Stimulated activated memory B cell treated with anti-CD40 and anti-IgM and Interleukin-4, amounts not matched to agents 10 μg/mL and 1 μg/mL and 100 μg/mL, for 72 hours (primary cell): ENCODE results near the gene BLTP1.
"Not testable (repeated sequence)": the region's sequence is repeated elsewhere in the genome, so short reads cannot be mapped to it uniquely, and the experiment has no call there.

ENCODE experiments used
- ATAC-seq: fragments of 150-1000 bp; cut with Tn5 transposase; 2 replicates; pipeline ENCODE4 v1.10.0; 2021
- H3K27ac Mint-ChIP-seq: one replicate; pipeline ENCODE4 v1.8.0; 2022; ENCODE audit warnings: mild to moderate bottlenecking, mixed read lengths
- H3K27me3 Mint-ChIP-seq: one replicate; pipeline ENCODE4 v1.8.0; 2022; ENCODE audit warnings: mixed read lengths
- H3K36me3 Mint-ChIP-seq: one replicate; pipeline ENCODE4 v1.8.0; 2022; ENCODE audit warnings: mixed read lengths
- H3K4me1 Mint-ChIP-seq: one replicate; pipeline ENCODE4 v1.8.0; 2022; ENCODE audit warnings: mixed read lengths
- H3K4me3 Mint-ChIP-seq: one replicate; pipeline ENCODE4 v1.8.0; 2022; ENCODE audit warnings: mild to moderate bottlenecking, moderate library complexity, mixed read lengths
- H3K9me3 Mint-ChIP-seq: one replicate; pipeline ENCODE4 v1.8.0; 2022; ENCODE audit warnings: mixed read lengths

BLTP1 gene

GRCh38 chr4:122151982-122152710 lies at the start of gene BLTP1:
Gene BLTP1 (plus strand): TSS chr4:122152331. CDS start chr4:122170648, 18,317 bp downstream.
- Mint-ChIP-seq H3K36me3 (peaks cover 19% of the 10 kb centered on the region), H3K4me1 (peaks cover 62% of the 10 kb centered on the region), H3K4me3 (peak within 1 kb of the TSS; percentile 100), H3K27ac (peak within 1 kb of the TSS; percentile 96), H3K27me3 (no peaks in the 10 kb centered on the region), H3K9me3 (no peaks in the 10 kb centered on the region)
- peak; percentile 99 for ATAC-seq

- ATAC-seq, result no peak
- Mint-ChIP-seq H3K27me3 (peaks cover 28% of the 10 kb centered on the region), H3K4me3 (no peak overlapping the region), H3K36me3 (no peaks in the 10 kb centered on the region), H3K4me1 (peaks cover 9% of the 10 kb centered on the region), H3K9me3 (no peaks in the 10 kb centered on the region), H3K27ac (no peak overlapping the region)
Observed at GRCh38 chr4:122104184-122104583, 47.9 kb upstream of the BLTP1 start.

GRCh38 chr4:122107680-122108079 lies 44.5 kb upstream of the BLTP1 start:
- Mint-ChIP-seq H3K27ac (no peak overlapping the region), H3K27me3 (peaks cover 39% of the 10 kb centered on the region), H3K9me3 (no peaks in the 10 kb centered on the region), H3K36me3 (no peaks in the 10 kb centered on the region), H3K4me3 (no peak overlapping the region), H3K4me1 (peaks cover 9% of the 10 kb centered on the region)
- ATAC-seq, result no peak

- peaks cover 25% of the 10 kb centered on the region for H3K27me3 Mint-ChIP-seq
Observed at GRCh38 chr4:122110304-122110703, 41.8 kb upstream of the BLTP1 start.

GRCh38 chr4:122117743-122118142 lies 34.4 kb upstream of the BLTP1 start:
- H3K36me3 Mint-ChIP-seq, result no peaks in the 10 kb centered on the region
- peak; percentile 31 for ATAC-seq
- peaks cover 3% of the 10 kb centered on the region for H3K9me3 Mint-ChIP-seq
- H3K4me3 Mint-ChIP-seq, result no peak overlapping the region
- H3K27ac Mint-ChIP-seq, result no peak overlapping the region
- H3K4me1 Mint-ChIP-seq, result no peaks in the 10 kb centered on the region
- no peaks in the 10 kb centered on the region for H3K27me3 Mint-ChIP-seq

More at GRCh38 chr4:122110304-122110703, 41.8 kb upstream of the BLTP1 start:
- H3K4me1 Mint-ChIP-seq, H3K9me3 Mint-ChIP-seq, H3K36me3 Mint-ChIP-seq, H3K4me3 Mint-ChIP-seq, H3K27ac Mint-ChIP-seq, ATAC-seq: not testable (repeated sequence)

- no peaks in the 10 kb centered on the region for H3K27me3 Mint-ChIP-seq
- H3K4me3 Mint-ChIP-seq, result no peak overlapping the region
- peaks cover 3% of the 10 kb centered on the region for H3K9me3 Mint-ChIP-seq
- peak; percentile 24 for ATAC-seq
- H3K4me1 Mint-ChIP-seq, result no peaks in the 10 kb centered on the region
- no peaks in the 10 kb centered on the region for H3K36me3 Mint-ChIP-seq
- H3K27ac Mint-ChIP-seq, result no peak overlapping the region
Observed at GRCh38 chr4:122118243-122118642, 33.9 kb upstream of the BLTP1 start.

GRCh38 chr4:122119739-122120138 lies 32.4 kb upstream of the BLTP1 start:
- Mint-ChIP-seq H3K9me3 (peaks cover 3% of the 10 kb centered on the region), H3K36me3 (no peaks in the 10 kb centered on the region), H3K27me3 (no peaks in the 10 kb centered on the region), H3K4me3 (no peak overlapping the region), H3K4me1 (no peaks in the 10 kb centered on the region), H3K27ac (no peak overlapping the region)
- ATAC-seq, result no peak

DNA sequence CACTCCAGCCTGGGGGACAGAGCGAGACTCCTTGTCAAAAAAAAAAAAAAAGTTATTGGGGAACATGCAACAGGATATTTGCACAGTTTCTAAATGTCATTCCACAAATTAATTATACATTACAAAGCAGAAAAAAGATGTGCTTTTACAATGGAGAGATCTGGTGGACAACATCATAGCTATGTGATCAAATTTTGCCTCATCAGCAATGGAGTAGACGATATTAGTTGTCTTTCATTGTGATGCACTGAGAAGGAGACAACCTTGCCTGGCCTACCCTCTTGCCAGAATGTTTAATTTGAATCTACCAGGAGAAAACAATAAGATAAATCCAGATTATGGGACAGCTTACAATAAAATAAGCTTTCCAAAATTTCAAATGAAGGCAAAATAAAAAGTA lies 30.5 kb upstream of the BLTP1 start:
- Mint-ChIP-seq H3K4me1 (no peaks in the 10 kb centered on the region), H3K9me3 (peaks cover 3% of the 10 kb centered on the region), H3K4me3 (no peak overlapping the region), H3K27me3 (no peaks in the 10 kb centered on the region), H3K36me3 (no peaks in the 10 kb centered on the region), H3K27ac (no peak overlapping the region)
- ATAC-seq, result no peak

- Mint-ChIP-seq H3K4me1 (no peaks in the 10 kb centered on the region), H3K36me3 (no peaks in the 10 kb centered on the region), H3K4me3 (no peak overlapping the region), H3K9me3 (peaks cover 3% of the 10 kb centered on the region), H3K27me3 (no peaks in the 10 kb centered on the region), H3K27ac (no peak overlapping the region)
- ATAC-seq, result no peak
Observed at GRCh38 chr4:122122083-122122482, 30.0 kb upstream of the BLTP1 start.

DNA sequence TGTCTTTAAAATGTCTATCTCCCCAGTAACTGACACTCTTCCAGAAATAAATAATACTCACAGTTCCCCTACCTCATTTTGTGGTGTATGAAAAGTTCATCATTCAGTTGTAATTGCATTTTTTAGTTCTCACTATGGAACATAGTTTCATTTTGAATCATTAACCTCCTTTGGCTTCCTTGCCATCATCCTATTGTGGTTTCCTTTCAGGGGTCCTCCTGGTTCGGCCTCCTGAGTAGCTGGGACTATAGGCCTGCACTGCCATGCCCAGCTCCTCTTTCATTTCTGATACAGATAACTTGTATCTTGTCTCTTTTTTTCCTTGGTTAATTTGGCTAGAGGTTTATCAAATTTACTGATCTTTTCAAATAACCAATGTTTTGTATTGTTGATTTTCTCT lies 23.1 kb upstream of the BLTP1 start:
- no peak overlapping the region for H3K27ac Mint-ChIP-seq
- ATAC-seq, result no peak
- H3K4me3 Mint-ChIP-seq, result no peak overlapping the region
- H3K36me3 Mint-ChIP-seq, result no peaks in the 10 kb centered on the region
- H3K27me3 Mint-ChIP-seq, result no peaks in the 10 kb centered on the region
- peaks cover 3% of the 10 kb centered on the region for H3K9me3 Mint-ChIP-seq
- no peaks in the 10 kb centered on the region for H3K4me1 Mint-ChIP-seq

DNA sequence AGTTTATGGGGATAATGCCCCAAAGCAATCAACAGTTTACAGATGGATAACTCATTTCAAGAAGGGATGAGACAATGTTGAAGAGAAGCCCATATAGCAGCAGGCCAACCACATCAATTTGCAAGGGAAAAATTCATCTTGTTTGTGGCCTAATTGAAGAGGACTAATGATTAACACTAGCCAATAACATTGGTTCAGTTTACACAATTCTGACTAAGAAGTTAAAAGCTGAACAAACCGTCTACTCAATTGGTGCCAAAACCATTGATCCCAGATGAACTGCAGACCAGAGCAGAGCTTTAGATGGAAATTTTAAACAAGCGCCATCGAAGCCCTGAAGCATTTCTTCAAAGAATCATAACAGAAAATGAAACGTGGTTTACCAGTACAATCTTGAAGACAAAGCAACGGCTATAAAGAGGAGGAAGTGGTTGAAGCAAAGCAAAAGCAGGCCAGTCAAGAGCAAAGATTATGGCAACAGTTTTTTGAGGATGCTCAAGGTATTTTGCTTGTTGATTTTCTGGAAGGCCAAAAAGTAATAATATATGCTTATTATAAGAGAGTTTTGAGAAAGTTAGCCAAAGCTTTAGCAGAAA lies 20.5 kb upstream of the BLTP1 start:
- H3K27ac Mint-ChIP-seq, result no peak overlapping the region
- peaks cover 3% of the 10 kb centered on the region for H3K9me3 Mint-ChIP-seq
- H3K4me1 Mint-ChIP-seq, result no peaks in the 10 kb centered on the region
- H3K4me3 Mint-ChIP-seq, result no peak overlapping the region
- no peak for ATAC-seq
- no peaks in the 10 kb centered on the region for H3K36me3 Mint-ChIP-seq
- H3K27me3 Mint-ChIP-seq, result no peaks in the 10 kb centered on the region

DNA sequence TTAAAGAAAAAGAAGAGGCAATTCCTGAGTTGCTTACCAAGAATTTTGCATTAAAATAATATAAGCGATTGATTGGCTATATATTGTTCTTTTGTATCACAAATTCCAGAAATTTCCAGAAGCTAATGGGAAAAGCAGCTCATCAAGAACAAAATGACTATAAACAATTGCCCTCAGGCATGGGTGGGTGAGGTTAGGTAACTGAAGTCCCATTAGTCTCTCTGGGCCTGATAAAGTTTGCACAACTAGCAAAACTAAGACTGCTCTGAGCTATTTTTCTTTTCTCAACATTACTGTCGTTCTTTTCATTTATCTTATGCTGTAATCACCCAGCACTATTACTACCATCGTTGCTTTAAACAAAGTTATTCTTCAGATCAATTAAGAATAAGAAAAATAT lies 19.2 kb upstream of the BLTP1 start:
- Mint-ChIP-seq H3K27me3 (no peaks in the 10 kb centered on the region), H3K4me1 (no peaks in the 10 kb centered on the region), H3K4me3 (no peak overlapping the region), H3K9me3 (peaks cover 3% of the 10 kb centered on the region), H3K36me3 (no peaks in the 10 kb centered on the region), H3K27ac (no peak overlapping the region)
- ATAC-seq, result no peak

GRCh38 chr4:122139139-122139538 lies 13.0 kb upstream of the BLTP1 start:
- Mint-ChIP-seq H3K27me3 (peaks cover 27% of the 10 kb centered on the region), H3K36me3 (no peaks in the 10 kb centered on the region), H3K4me1 (no peaks in the 10 kb centered on the region), H3K27ac (no peak overlapping the region), H3K9me3 (peaks cover 3% of the 10 kb centered on the region), H3K4me3 (no peak overlapping the region)
- ATAC-seq, result no peak

DNA sequence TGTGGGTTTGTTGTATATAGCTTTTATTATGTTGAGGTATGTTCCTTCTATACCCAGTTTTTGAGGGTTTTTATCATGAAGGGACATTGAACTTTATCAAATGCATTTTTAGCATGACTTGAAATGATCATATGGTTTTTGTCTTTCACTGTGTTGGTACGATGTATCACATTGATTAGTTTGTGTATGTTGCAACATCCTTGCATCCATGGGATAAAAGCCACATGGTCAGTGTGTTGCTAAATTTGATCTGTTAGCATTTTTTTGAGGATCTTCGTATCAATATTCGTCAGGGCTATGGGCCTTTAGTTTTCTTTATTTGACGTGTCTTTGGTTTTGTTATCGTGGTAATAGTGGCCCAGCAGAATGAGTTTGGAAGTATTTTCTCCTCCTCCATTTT lies 11.3 kb upstream of the BLTP1 start:
- peaks cover 3% of the 10 kb centered on the region for H3K9me3 Mint-ChIP-seq
- no peak for ATAC-seq

DNA sequence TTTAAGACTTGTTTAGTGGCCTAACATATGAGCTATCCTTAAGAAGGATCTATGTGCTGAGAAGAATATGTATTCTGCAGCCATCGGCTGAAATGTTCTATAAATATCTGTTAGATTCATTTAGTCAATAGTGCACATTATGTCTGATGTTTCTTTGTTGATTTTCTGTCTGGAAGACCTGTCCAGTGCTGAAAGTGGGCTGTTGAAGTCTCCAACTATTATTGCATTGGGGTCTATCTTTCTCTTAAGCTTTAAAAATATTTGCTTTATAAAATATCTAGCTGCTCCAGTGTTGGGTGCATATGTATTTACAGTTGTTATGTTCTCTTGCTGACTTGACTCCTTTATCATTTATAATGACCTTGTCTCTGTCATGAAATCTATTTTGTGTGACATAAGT lies 9.4 kb upstream of the BLTP1 start:
- Mint-ChIP-seq H3K27ac (no peak overlapping the region), H3K9me3 (peaks cover 3% of the 10 kb centered on the region), H3K36me3 (no peaks in the 10 kb centered on the region), H3K4me1 (no peaks in the 10 kb centered on the region), H3K27me3 (peaks cover 54% of the 10 kb centered on the region), H3K4me3 (no peak overlapping the region)
- ATAC-seq, result no peak

More for the DNA sequence above, 11.3 kb upstream of the BLTP1 start:
- Mint-ChIP-seq H3K36me3 (no peaks in the 10 kb centered on the region), H3K27ac (no peak overlapping the region), H3K27me3 (peaks cover 44% of the 10 kb centered on the region), H3K4me1 (no peaks in the 10 kb centered on the region), H3K4me3 (no peak overlapping the region)

GRCh38 chr4:122146652-122147051 lies 5.5 kb upstream of the BLTP1 start:
- H3K27ac Mint-ChIP-seq, result no peak overlapping the region
- no peak overlapping the region for H3K4me3 Mint-ChIP-seq
- peaks cover 45% of the 10 kb centered on the region for H3K27me3 Mint-ChIP-seq
- peaks cover 19% of the 10 kb centered on the region for H3K4me1 Mint-ChIP-seq
- H3K9me3 Mint-ChIP-seq, result no peaks in the 10 kb centered on the region
- H3K36me3 Mint-ChIP-seq, result no peaks in the 10 kb centered on the region
- no peak for ATAC-seq
